GM12873 (cell line): ENCODE measurements around the gene CIBAR2.

ENCODE experiments used
- TF ChIP-seq, protein P1 (sequence below): IDR thresholded peaks from 2 replicates; pipeline ENCODE4 v1.5.1; 2012; ENCODE audit warnings: low read depth, mild to moderate bottlenecking, moderate library complexity, low read length, control low read depth; ENCODE audit not compliant: insufficient read depth; ENCODE audit errors: missing control alignments

CIBAR2 gene

DNA sequence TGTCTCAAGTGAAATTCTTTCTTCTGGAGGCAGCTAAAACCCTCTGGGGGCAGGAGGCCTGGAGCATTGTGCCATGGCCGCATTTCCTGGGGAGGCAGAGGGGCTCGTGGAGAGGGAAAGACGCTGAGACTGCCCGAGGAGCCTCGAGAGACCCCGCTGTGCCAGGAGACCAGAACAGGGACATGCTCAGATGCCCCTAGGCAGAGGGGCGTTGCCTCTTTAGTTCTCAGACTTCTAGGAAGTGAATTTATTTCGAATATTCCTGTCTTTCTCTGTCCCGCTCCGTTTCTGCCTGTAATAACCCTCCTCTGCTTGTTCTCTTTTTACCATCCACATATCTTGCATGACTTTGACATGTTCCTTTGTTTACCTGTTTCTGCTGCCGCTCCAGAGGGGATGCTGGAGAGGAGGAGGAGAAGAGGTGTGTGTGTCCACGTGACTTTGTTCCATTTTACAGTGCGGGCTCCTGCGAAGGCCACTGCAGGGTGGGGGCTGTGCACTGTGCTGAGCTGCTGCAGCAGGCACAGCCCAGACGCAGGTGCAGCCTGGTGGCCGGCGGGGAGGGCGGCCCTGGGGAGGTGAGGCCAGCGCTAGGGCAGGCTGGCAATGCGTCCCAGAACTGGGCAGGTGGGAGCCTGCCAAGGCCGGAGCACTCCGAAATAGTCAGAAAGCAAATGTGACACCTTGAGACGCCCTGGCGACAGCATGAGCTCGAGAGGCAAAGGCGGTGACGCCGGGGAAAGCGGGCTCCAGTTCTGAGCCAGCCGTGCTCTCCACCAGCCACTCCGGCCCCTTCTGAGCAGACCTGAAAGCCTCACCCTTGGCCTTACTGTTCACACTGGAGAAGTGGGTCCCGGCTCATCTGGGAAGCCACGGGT is 29.9 kb downstream of the CIBAR2 start:
- TF ChIP-seq, protein P1, sequence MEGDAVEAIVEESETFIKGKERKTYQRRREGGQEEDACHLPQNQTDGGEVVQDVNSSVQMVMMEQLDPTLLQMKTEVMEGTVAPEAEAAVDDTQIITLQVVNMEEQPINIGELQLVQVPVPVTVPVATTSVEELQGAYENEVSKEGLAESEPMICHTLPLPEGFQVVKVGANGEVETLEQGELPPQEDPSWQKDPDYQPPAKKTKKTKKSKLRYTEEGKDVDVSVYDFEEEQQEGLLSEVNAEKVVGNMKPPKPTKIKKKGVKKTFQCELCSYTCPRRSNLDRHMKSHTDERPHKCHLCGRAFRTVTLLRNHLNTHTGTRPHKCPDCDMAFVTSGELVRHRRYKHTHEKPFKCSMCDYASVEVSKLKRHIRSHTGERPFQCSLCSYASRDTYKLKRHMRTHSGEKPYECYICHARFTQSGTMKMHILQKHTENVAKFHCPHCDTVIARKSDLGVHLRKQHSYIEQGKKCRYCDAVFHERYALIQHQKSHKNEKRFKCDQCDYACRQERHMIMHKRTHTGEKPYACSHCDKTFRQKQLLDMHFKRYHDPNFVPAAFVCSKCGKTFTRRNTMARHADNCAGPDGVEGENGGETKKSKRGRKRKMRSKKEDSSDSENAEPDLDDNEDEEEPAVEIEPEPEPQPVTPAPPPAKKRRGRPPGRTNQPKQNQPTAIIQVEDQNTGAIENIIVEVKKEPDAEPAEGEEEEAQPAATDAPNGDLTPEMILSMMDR: no peak

DNA sequence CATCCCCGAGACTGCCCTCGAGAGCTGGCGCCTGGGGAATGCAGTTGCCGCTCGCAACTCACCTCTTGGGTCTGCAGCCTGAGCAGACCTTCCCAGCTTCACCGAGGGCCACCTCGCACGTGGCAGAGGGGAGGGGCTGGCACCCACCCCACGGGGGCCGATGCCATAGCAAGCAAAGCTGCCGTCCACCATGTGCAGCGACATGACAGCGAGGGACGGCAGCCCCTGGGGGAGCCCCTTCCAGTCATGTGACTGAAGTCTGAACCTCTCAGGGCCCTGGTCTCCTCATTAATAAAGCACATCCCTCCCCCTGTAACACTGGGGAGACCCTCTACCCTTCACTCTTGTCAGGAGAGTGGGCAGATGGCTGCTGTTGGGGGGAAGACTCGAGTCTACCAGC is 30.5 kb downstream of the CIBAR2 start:
- TF ChIP-seq, protein P1: no peak

DNA sequence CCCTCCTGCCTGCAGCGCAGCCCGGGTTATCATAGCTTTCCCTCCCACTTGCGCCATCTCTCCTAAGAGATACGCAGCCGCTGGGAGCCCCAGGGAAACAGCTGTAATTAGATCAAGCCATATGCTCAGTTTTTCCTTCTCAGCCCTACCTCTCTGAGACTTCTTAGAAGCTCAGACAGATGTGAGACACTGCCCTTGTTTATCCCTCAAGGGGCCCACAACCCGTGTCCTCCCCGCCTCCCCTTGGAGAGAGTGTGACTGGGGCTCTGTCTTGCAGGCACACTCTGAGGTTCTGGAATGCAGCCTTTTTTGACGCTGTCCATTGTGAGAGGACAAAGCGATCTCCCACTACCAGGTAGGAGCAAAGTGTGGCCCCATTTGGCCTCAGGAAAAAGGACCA is 31.2 kb downstream of the CIBAR2 start:
- TF ChIP-seq, protein P1: no peak

DNA sequence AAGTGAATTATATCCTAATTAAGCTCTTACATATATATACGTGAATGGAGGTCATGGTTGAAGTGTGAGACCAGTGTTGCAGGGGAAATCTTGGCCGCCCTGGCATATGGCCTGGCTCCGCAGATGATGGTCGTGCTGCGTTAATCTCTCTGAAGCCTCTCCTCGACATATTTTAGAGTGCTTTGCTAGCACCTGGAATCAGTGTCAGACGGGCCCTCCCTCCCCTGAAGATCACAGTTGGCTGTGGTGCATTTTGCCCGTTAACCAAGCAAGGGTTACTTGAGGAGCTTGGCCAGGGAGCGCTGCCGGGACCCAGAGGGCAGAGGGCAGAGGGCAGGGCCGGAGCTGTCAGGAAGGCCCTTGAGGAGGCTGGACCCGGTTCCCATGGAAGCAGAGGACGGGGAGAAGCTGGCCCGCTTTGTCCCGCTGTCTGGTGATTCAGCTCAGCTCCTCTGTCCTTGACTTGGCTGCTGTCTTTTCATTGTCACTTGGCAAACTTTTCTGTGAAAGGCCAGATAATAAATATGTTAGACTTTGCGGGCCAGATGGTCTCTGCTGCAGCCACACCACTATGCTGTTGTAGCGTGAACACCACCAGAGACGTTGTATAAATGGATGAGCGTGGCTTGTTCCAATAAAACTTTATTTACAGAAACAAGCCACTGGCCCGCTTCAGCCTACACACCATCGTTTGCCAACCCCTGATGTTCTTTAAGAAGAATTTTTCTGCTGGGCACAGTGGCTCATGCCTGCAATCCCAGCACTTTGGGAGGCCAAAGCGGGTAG is 32.3 kb downstream of the CIBAR2 start:
- TF ChIP-seq, protein P1: no peak

DNA sequence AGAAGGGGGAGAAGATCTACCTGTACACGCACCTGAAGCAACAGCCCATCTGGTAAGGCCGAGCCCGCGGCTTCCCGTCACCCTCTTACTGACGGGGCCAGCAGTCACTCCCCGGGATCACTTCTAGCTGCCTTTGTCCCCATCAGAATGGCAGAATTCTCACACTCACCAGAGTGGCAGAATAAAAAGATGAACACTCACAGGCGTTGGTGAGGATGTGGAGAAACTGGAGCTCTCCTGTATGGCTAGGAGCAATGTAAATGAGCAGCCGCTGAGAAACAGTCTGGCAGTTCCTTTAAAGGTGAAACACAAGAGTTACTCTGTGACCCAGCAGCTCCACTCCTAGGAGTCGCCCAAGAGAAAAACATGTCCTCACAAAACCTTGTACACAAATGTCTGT is 33.3 kb downstream of the CIBAR2 start:
- TF ChIP-seq, protein P1: no peak

DNA sequence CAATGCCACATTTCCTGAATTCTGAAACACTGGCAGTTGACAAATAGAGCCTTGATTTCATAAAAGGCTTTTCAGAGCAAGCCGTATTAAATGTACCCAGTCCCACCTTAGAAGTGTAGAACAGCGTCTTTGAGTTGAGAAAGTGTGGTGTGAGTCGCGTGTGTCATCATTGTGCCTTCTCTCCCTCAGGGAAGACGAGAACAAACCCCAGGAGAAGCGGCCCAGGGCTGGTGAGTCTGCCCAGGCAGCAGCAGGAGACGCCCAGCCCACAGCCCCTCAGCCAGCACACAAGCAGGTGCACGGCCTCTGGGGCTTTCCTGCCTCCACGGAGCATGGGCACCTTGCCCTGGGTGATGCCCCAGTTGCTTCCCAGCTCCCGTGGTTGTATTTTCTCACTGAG is 34.0 kb downstream of the CIBAR2 start:
- TF ChIP-seq, protein P1: no peak

DNA sequence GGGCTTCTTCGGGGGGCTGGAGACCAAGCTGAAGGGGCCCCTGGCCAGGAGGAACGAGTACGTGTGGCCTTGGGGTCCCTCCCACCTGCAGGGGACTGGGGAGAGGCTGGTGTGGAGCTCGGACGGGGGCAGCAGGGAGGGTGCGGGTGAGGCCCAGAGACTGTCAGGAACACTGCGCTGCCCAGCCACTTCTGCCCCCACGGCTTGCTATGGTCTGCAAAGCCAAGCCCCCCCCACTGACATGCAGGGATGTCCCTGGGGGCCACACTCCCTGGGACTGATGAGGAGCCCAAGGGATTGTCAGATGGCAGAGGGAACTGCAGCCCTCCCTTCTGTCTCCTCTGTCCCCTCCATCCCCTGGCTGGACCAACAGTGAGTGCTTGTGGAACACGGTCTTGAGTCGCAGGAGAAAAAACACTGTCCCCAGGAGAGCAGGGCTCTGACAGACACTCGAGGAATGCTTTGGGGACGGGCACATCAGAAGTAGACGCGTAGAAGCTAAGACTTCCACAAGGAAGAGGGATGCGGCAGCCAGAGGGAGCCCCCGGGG is 34.6 kb downstream of the CIBAR2 start:
- TF ChIP-seq, protein P1: no peak
